Testis (tissue), 2 donors: ENCODE measurements around the gene RNF114.

Experiments used
- CTCF ChIP-seq, 3 experiments: fragments of 450-650 bp in 2 of 3; fragments of 200-600 bp in 1 of 3; sonication (generic) in 1 of 3; IDR thresholded peaks; one replicate each; pipeline ENCODE4 v1.5.1; 2016 to 2019; ENCODE audit warnings: antibody characterized with exemption in 3 of 3, mild to moderate bottlenecking in 2 of 3, moderate library complexity in 1 of 3
- POLR2A ChIP-seq: fragments of 450-650 bp; IDR thresholded peaks from one replicate; pipeline ENCODE4 v1.6.1; 2017; ENCODE audit warnings: antibody characterized with exemption, mild to moderate bottlenecking, moderate library complexity

- TF ChIP-seq CTCF (IDR thresholded peaks at IDR 0.05) (no peak), POLR2A (no peak)
Measured at GRCh38 chr20:49913399-49914047, 22.7 kb upstream of the RNF114 start.
